Vagina (tissue), 2 donors: Measurements from ENCODE around the gene COPS6. TPM values are rescaled to one million over a fixed set of nuclear protein-coding genes. Genes with fewer than 3 reads are reported as not detected.
A peak's percentile ranks its signal among the peaks of the same experiment; 100 is the strongest.

Experiments used
- DNase-seq, 2 donors: peaks; one replicate each; pipeline ENCODE4 v3.0.0-alpha.2; 2017; ENCODE audit errors: extremely low spot score in 2 of 2
- H3K27ac ChIP-seq: fragments of 200-600 bp; sonication (generic); one replicate; pipeline ENCODE4 v1.5.1; 2019
- H3K27me3 ChIP-seq: fragments of 200-600 bp; sonication (generic); one replicate; pipeline ENCODE4 v1.5.1; 2019
- H3K36me3 ChIP-seq, 2 donors: fragments of 200-600 bp; sonication (generic); one replicate each; pipeline ENCODE4 v1.5.1; 2017 to 2019
- H3K4me1 ChIP-seq: fragments of 200-600 bp; sonication (generic); one replicate; pipeline ENCODE4 v1.5.1; 2019
- H3K4me3 ChIP-seq, 2 donors: fragments of 200-600 bp; sonication (generic); 1 replicate in 1 of 2; 2 replicates in 1 of 2; pipeline ENCODE4 v1.5.1; 2016 to 2019
- H3K9me3 ChIP-seq: fragments of 200-600 bp; sonication (generic); one replicate; pipeline ENCODE4 v1.5.1; 2019
- POLR2A ChIP-seq, 2 donors: fragments of 450-650 bp; IDR thresholded peaks; one replicate each; pipeline ENCODE4 v1.6.1; 2017; ENCODE audit warnings: antibody characterized with exemption in 2 of 2, mild to moderate bottlenecking in 2 of 2, moderate library complexity in 2 of 2
- POLR2AphosphoS5 ChIP-seq, 2 donors: sonication (generic); formaldehyde crosslinking; IDR thresholded peaks; one replicate each; pipeline ENCODE4 v1.9.0; 2017; ENCODE audit warnings: antibody characterized with exemption in 2 of 2, mild to moderate bottlenecking in 2 of 2, low read depth in 1 of 2; ENCODE audit not compliant: insufficient read depth in 1 of 2
- intact Hi-C: fragments of 100-400 bp; cut with DNase I; formaldehyde crosslinking; loops from one replicate; pipeline ENCODE4 v1.15.1; 2023
- total RNA-seq: library from RNA; depleted of rRNA; stranded (reverse); fragments of >200 nt; gene quantifications from one replicate; pipeline ENCODE4 v1.2.3, GENCODE V29; 2016
- TF ChIP-seq, protein P1 (sequence below), 3 experiments: fragments of 450-650 bp in 2 of 3; fragments of 200-600 bp in 1 of 3; sonication (generic) in 1 of 3; IDR thresholded peaks; one replicate each; pipeline ENCODE4 v1.5.1; 2017 to 2019; ENCODE audit warnings: antibody characterized with exemption in 3 of 3, mild to moderate bottlenecking in 2 of 3, moderate library complexity in 2 of 3

The COPS6 gene
- total RNA-seq, 1 donor from 2014 or later: 59.9 TPM

DNA sequence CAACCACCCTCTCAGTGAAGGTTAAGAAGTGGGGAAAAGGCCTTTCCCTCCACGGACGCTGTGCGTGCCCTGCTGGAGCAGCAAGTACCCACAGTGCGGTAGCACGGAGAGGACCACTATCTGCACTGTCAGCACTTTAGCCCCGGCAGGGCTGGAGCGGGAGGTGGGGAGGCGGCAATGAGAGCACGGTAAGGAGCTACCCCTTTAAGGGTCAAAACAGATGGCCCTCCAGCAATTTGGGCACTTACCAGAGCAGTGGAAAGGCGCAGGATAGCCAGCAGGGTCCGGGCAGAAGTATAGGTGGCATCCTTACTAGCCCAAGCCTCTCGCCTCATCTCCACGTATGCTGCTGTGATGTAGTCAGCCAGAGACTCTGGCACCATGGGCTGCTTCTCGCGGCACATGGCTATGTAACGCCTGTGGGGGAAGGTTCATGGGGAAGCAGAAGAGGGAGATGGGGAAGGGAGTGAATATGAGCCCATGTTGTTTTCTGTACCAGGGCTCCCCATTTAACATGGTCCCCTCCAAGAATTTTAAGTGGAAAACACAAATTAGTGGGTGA is 5.2 kb downstream of the COPS6 start:
- Histone ChIP-seq H3K27ac (no peak overlapping the region), H3K9me3 (no peaks in the 10 kb centered on the region), H3K27me3 (no peaks in the 10 kb centered on the region), H3K36me3 (peaks cover 8 to 78% of the 10 kb centered on the region in 2 donors), H3K4me1 (peaks cover 19% of the 10 kb centered on the region), H3K4me3 (no peak overlapping the region)
- no peak for DNase-seq
- intact Hi-C loops: no loop called here
- TF ChIP-seq POLR2A (IDR thresholded peaks at IDR 0.05): no peak
- TF ChIP-seq, protein P1, sequence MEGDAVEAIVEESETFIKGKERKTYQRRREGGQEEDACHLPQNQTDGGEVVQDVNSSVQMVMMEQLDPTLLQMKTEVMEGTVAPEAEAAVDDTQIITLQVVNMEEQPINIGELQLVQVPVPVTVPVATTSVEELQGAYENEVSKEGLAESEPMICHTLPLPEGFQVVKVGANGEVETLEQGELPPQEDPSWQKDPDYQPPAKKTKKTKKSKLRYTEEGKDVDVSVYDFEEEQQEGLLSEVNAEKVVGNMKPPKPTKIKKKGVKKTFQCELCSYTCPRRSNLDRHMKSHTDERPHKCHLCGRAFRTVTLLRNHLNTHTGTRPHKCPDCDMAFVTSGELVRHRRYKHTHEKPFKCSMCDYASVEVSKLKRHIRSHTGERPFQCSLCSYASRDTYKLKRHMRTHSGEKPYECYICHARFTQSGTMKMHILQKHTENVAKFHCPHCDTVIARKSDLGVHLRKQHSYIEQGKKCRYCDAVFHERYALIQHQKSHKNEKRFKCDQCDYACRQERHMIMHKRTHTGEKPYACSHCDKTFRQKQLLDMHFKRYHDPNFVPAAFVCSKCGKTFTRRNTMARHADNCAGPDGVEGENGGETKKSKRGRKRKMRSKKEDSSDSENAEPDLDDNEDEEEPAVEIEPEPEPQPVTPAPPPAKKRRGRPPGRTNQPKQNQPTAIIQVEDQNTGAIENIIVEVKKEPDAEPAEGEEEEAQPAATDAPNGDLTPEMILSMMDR (IDR thresholded peaks at IDR 0.05): no peak
- no peak for TF ChIP-seq POLR2AphosphoS5 (IDR thresholded peaks at IDR 0.05; ENCODE audit: insufficient read depth in 1 of 2, low read depth in 1 of 2)

DNA sequence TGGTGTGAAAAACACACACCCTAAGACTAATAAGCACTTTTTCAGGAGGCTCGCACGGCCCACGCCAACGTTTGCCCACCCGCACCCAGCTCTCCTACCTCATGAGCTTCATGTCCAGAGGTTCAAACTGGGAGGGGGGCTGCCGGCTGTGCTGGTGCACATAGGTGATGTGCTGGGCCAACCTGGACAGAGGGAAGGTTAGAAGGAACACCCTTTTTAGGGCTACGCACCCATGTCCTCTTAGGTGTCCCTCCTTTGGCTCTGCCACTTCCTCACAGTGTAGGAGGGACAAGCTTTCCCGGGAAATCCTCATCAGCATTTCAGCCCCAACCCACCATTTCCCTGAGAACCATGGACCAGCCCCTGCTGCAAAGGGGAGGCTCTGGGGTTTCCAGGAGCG is 6.5 kb downstream of the COPS6 start:
- TF ChIP-seq POLR2AphosphoS5 (IDR thresholded peaks at IDR 0.05; ENCODE audit: insufficient read depth in 1 of 2, low read depth in 1 of 2) (no peak), POLR2A (IDR thresholded peaks at IDR 0.05) (no peak)
- TF ChIP-seq, protein P1 (IDR thresholded peaks at IDR 0.05): no peak
- H3K36me3 ChIP-seq: peaks cover 8 to 84% of the 10 kb centered on the region in 2 donors
- H3K27ac ChIP-seq: no peak overlapping the region
- no peaks in the 10 kb centered on the region for H3K9me3 ChIP-seq
- DNase-seq: no peak
- H3K27me3 ChIP-seq: no peaks in the 10 kb centered on the region
- intact Hi-C loops: no loop called here
- no peak overlapping the region for H3K4me3 ChIP-seq
- H3K4me1 ChIP-seq: peaks cover 19% of the 10 kb centered on the region

DNA sequence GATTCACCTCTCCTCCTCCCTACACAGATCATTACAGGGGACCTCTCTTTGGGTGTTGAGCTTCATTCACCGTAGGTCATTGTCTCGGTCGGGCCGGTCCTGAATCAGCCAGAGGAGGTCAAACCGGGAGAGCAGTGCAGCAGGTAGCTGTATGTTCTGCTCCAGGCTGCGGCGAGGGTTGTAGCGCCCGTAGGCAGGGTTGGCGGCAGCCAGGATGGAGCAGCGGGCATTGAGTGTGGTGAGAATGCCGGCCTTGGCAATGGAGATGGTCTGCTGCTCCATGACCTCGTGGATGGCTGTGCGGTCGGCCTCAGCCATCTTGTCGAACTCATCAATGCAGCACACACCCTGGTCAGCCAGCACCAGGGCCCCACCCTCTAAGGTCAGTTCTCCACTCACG is 6.9 kb downstream of the COPS6 start:
- Histone ChIP-seq H3K4me1 (peaks cover 19% of the 10 kb centered on the region), H3K4me3 (no peak overlapping the region), H3K27ac (no peak overlapping the region), H3K36me3 (peaks cover 8 to 84% of the 10 kb centered on the region in 2 donors), H3K27me3 (no peaks in the 10 kb centered on the region), H3K9me3 (no peaks in the 10 kb centered on the region)
- intact Hi-C loops: no loop called here
- TF ChIP-seq POLR2A (IDR thresholded peaks at IDR 0.05) (no peak), POLR2AphosphoS5 (IDR thresholded peaks at IDR 0.05; ENCODE audit: insufficient read depth in 1 of 2, low read depth in 1 of 2) (no peak)
- TF ChIP-seq, protein P1 (IDR thresholded peaks at IDR 0.05): no peak
- no peak for DNase-seq

- no peak for TF ChIP-seq POLR2A (IDR thresholded peaks at IDR 0.05)
- TF ChIP-seq, protein P1 (IDR thresholded peaks at IDR 0.05): no peak
- TF ChIP-seq POLR2AphosphoS5 (IDR thresholded peaks at IDR 0.05; ENCODE audit: insufficient read depth in 1 of 2, low read depth in 1 of 2): no peak
- Histone ChIP-seq H3K4me1 (peaks cover 34% of the 10 kb centered on the region), H3K27me3 (no peaks in the 10 kb centered on the region), H3K9me3 (no peaks in the 10 kb centered on the region), H3K4me3 (no peak overlapping the region), H3K27ac (no peak overlapping the region), H3K36me3 (peaks cover 8 to 56% of the 10 kb centered on the region in 2 donors)
- DNase-seq: no peak
- intact Hi-C loops: no loop called here
Measured at GRCh38 chr7:100098913-100099312, 10.1 kb downstream of the COPS6 start.

GRCh38 chr7:100099452-100099851 is 10.7 kb downstream of the COPS6 start:
- Histone ChIP-seq H3K4me3 (peak overlapping the region; percentile 81 to 96), H3K27me3 (no peaks in the 10 kb centered on the region)

More at GRCh38 chr7:100099452-100099851, 10.7 kb downstream of the COPS6 start:
- intact Hi-C loops: no loop called here
- no peaks in the 10 kb centered on the region for H3K9me3 ChIP-seq
- peaks cover 8 to 58% of the 10 kb centered on the region in 2 donors for H3K36me3 ChIP-seq
- H3K4me1 ChIP-seq: peaks cover 34% of the 10 kb centered on the region
- no peak for DNase-seq
- peak overlapping the region; percentile 95 for H3K27ac ChIP-seq
- TF ChIP-seq, protein P1 (IDR thresholded peaks at IDR 0.05): no peak
- no peak for TF ChIP-seq POLR2A (IDR thresholded peaks at IDR 0.05)
- no peak for TF ChIP-seq POLR2AphosphoS5 (IDR thresholded peaks at IDR 0.05; ENCODE audit: insufficient read depth in 1 of 2, low read depth in 1 of 2)
